ENCODE results near the gene DUS1L.

DUS1L gene

DNA sequence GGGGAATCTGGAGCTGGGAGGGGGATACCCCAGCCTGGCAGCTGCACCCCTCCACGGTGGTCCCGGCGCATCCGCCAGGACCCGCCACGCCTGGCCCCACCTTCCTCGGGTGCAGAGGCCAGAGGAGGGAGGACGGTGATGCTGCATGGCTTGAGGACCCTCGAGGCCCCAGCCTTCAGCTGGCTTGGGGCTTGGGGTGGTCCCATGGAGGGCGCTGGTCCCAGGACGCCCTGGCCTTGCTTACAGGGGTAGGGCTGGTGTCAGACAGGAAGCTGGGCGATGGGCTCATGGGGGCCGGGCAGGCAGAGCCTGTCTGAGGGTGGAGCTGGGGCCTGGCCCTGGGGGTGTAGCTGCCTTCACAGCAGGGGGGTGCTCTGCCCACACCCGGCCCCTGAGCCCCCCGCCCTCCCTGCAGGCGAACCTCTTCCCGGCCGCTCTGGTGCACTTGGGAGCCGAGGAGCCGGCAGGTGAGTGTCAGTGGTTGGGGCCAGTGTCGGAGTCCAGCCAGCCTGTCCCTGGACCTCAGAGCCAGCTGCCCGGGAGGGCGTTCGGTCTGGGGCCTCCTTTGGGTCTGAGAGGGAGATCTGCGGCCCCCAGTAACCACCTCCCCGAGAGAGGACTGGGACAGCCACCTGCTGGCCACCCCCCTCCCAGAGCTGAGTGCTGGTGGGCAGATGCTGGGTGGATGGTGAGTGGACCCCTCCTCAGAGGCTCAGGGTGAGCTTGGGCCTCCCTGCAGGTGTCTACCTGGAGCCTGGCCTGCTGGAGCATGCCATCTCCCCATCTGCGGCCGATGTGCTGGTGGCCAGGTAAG lies 49.3 kb downstream of the DUS1L start:
- Histone ChIP-seq H3K23ac (ENCODE audit: low read length) (no peak overlapping the region), H4K8ac (ENCODE audit: low read depth, low read length) (no peak overlapping the region), H2AK5ac (ENCODE audit: low read length) (no peak overlapping the region), H3K9ac (ENCODE audit: low read length) (no peak overlapping the region), H2BK5ac (ENCODE audit: low read length) (no peak overlapping the region), H2BK120ac (ENCODE audit: low read depth, low read length) (no peak overlapping the region), H3K79me1 (ENCODE audit: low read length) (peaks cover under 1% of the 10 kb centered on the region), H4K5ac (ENCODE audit: low read length) (no peak overlapping the region), H3K79me2 (ENCODE audit: control insufficient read depth, insufficient read depth, low read length) (peaks cover under 1% of the 10 kb centered on the region), H3K36me3 (ENCODE audit: control insufficient read depth, insufficient read depth, low read length) (no peaks in the 10 kb centered on the region), H3K4me3 (ENCODE audit: low read length) (no peak overlapping the region), H3K27me3 (ENCODE audit: insufficient read depth, low read length, poor library complexity) (no peaks in the 10 kb centered on the region), H3K56ac (ENCODE audit: low read length) (no peak overlapping the region), H3K18ac (ENCODE audit: low read length) (no peak overlapping the region), H3K27ac (ENCODE audit: low read depth, low read length) (no peak overlapping the region), H3K4ac (ENCODE audit: low read depth, low read length) (no peak overlapping the region), H3K4me2 (ENCODE audit: low read length) (no peak overlapping the region), H3K4me1 (ENCODE audit: control insufficient read depth, low read depth, low read length) (no peaks in the 10 kb centered on the region), H2BK15ac (replicated peaks; ENCODE audit: low read depth) (no peak overlapping the region)
- DNase-seq = no peak
- no CpG with 5 or more reads among the region's 28 CpGs for WGBS (ENCODE audit: extremely low coverage, insufficient coverage, low lambda C conversion rate)

DNA sequence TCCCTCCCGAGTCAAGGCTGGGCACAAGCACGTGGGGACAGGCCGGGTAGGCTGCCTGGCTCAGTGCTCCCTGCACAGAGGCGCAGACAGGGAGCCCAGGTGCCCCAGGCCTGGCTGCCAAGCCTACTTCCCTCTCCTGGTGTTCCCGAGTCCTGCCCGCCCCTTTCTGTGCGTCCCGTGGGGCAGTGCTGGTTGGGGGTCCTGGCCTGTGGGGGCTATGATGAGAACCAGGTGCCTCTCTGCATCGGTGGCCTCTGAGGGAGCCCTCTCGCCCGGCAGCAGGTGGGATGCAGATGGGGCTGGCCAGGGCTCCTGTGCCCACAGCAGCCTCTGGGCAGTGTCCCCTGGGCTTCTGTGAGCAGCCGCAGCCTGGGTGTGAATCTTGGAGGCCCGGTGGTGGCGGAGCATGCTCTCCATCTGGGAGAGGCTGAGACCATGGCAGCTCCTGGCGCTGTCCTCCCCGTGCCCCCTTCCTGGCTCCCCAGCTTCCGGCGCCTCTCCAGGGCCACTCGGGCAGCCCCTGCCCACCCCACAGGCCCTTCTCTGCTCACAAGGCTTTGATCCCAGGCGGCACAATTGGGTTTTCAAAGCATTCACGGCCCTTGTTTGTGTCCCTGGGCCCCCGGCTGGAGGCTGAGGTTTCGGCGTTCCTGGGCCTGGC lies 50.2 kb downstream of the DUS1L start:
- Histone ChIP-seq H4K5ac (ENCODE audit: low read length) (no peak overlapping the region), H3K27ac (ENCODE audit: low read depth, low read length) (no peak overlapping the region), H3K4me1 (ENCODE audit: control insufficient read depth, low read depth, low read length) (no peaks in the 10 kb centered on the region), H3K36me3 (ENCODE audit: control insufficient read depth, insufficient read depth, low read length) (no peaks in the 10 kb centered on the region), H2BK5ac (ENCODE audit: low read length) (no peak overlapping the region), H3K56ac (ENCODE audit: low read length) (no peak overlapping the region), H3K4ac (ENCODE audit: low read depth, low read length) (no peak overlapping the region), H3K4me3 (ENCODE audit: low read length) (no peak overlapping the region), H3K27me3 (ENCODE audit: insufficient read depth, low read length, poor library complexity) (no peaks in the 10 kb centered on the region), H3K9ac (ENCODE audit: low read length) (no peak overlapping the region), H3K4me2 (ENCODE audit: low read length) (no peak overlapping the region), H2AK5ac (ENCODE audit: low read length) (no peak overlapping the region), H3K23ac (ENCODE audit: low read length) (no peak overlapping the region), H3K79me1 (ENCODE audit: low read length) (no peaks in the 10 kb centered on the region), H4K8ac (ENCODE audit: low read depth, low read length) (no peak overlapping the region), H2BK120ac (ENCODE audit: low read depth, low read length) (no peak overlapping the region), H2BK15ac (replicated peaks; ENCODE audit: low read depth) (no peak overlapping the region), H3K79me2 (ENCODE audit: control insufficient read depth, insufficient read depth, low read length) (no peaks in the 10 kb centered on the region), H3K18ac (ENCODE audit: low read length) (no peak overlapping the region)
- no peak for DNase-seq
- WGBS (ENCODE audit: extremely low coverage, insufficient coverage, low lambda C conversion rate) = no CpG with 5 or more reads among the region's 24 CpGs

- Histone ChIP-seq H4K8ac (ENCODE audit: low read depth, low read length) (no peak overlapping the region), H3K18ac (ENCODE audit: low read length) (no peak overlapping the region), H3K27me3 (ENCODE audit: insufficient read depth, low read length, poor library complexity) (no peaks in the 10 kb centered on the region), H3K79me2 (ENCODE audit: control insufficient read depth, insufficient read depth, low read length) (no peaks in the 10 kb centered on the region), H3K4me2 (ENCODE audit: low read length) (no peak overlapping the region), H2BK15ac (replicated peaks; ENCODE audit: low read depth) (no peak overlapping the region), H2AK5ac (ENCODE audit: low read length) (no peak overlapping the region), H3K9ac (ENCODE audit: low read length) (no peak overlapping the region), H3K4ac (ENCODE audit: low read depth, low read length) (no peak overlapping the region), H3K4me3 (ENCODE audit: low read length) (no peak overlapping the region), H3K36me3 (ENCODE audit: control insufficient read depth, insufficient read depth, low read length) (no peaks in the 10 kb centered on the region), H2BK120ac (ENCODE audit: low read depth, low read length) (no peak overlapping the region), H3K23ac (ENCODE audit: low read length) (no peak overlapping the region), H2BK5ac (ENCODE audit: low read length) (no peak overlapping the region), H3K56ac (ENCODE audit: low read length) (no peak overlapping the region), H3K79me1 (ENCODE audit: low read length) (no peaks in the 10 kb centered on the region), H3K4me1 (ENCODE audit: control insufficient read depth, low read depth, low read length) (no peaks in the 10 kb centered on the region), H4K5ac (ENCODE audit: low read length) (no peak overlapping the region), H3K27ac (ENCODE audit: low read depth, low read length) (no peak overlapping the region)
- WGBS (ENCODE audit: extremely low coverage, insufficient coverage, low lambda C conversion rate) = no CpG with 5 or more reads among the region's 13 CpGs
- DNase-seq = no peak
Measured at GRCh38 chr17:82014971-82015310, 50.7 kb downstream of the DUS1L start.

DNA sequence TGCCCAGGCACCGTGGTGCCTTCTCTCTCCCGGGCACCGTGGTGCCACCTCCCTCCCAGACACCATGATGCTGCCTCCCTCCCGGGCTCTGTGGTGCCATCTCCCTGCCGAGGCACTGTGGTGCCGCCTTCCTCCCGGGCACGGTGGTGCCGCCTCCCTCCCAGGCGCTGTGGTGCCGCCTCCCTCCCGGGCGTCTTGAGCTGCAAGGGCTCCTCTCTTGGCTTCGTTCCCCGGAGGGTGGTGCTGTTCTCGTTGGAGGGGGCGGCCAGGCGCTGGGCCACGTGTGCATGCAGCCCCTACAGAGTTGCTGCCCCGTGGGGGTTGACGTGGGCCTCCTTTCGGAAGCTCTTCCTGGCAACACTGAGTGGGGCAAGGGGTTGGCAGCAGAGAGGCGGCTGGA lies 51.2 kb downstream of the DUS1L start:
- no peaks in the 10 kb centered on the region for H3K79me1 ChIP-seq (ENCODE audit: low read length)
- no peak overlapping the region for H3K9ac ChIP-seq (ENCODE audit: low read length)
- H4K8ac ChIP-seq (ENCODE audit: low read depth, low read length) = no peak overlapping the region
- H3K4me3 ChIP-seq (ENCODE audit: low read length) = no peak overlapping the region
- no peak overlapping the region for H3K23ac ChIP-seq (ENCODE audit: low read length)
- H3K36me3 ChIP-seq (ENCODE audit: control insufficient read depth, insufficient read depth, low read length) = no peaks in the 10 kb centered on the region
- no peak overlapping the region for H3K18ac ChIP-seq (ENCODE audit: low read length)
- H3K79me2 ChIP-seq (ENCODE audit: control insufficient read depth, insufficient read depth, low read length) = no peaks in the 10 kb centered on the region
- H2BK5ac ChIP-seq (ENCODE audit: low read length) = no peak overlapping the region
- no peak overlapping the region for H3K4me2 ChIP-seq (ENCODE audit: low read length)
- no peak overlapping the region for H3K4ac ChIP-seq (ENCODE audit: low read depth, low read length)
- DNase-seq = no peak
- H2AK5ac ChIP-seq (ENCODE audit: low read length) = no peak overlapping the region
- H2BK15ac ChIP-seq (replicated peaks; ENCODE audit: low read depth) = no peak overlapping the region
- H3K4me1 ChIP-seq (ENCODE audit: control insufficient read depth, low read depth, low read length) = no peaks in the 10 kb centered on the region
- H2BK120ac ChIP-seq (ENCODE audit: low read depth, low read length) = no peak overlapping the region
- no CpG with 5 or more reads among the region's 23 CpGs for WGBS (ENCODE audit: extremely low coverage, insufficient coverage, low lambda C conversion rate)
- H3K27me3 ChIP-seq (ENCODE audit: insufficient read depth, low read length, poor library complexity) = no peaks in the 10 kb centered on the region
- no peak overlapping the region for H3K56ac ChIP-seq (ENCODE audit: low read length)
- H4K5ac ChIP-seq (ENCODE audit: low read length) = no peak overlapping the region
- H3K27ac ChIP-seq (ENCODE audit: low read depth, low read length) = no peak overlapping the region

DNA sequence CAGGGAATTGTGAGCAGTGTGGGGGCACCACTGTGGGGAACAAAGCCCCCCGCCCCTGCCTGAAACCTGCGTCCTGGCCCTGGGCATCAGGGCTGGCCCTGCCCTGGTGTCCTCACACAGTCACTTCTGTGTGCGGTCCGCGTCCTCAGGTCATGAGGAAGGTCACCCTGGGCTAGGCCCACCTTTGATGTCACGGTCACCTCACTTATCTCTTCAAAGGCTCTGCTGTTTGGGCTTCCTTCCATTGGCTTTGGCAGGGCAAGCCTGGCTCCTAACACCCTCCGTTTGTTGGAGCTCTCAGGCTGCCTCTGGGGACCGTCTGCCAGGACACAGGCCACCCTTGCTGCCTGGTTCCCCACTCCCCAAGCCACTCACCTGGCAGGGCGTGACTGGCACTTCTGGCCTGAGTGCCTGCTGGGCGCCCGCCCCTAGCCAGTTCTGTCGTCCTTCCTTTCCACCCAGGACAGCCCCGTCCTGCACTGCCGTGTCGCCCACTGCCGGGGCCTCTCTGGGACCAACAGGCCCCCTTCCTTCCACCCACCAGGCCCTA lies 51.8 kb downstream of the DUS1L start:
- no peak overlapping the region for H3K27ac ChIP-seq (ENCODE audit: low read depth, low read length)
- no peak overlapping the region for H4K5ac ChIP-seq (ENCODE audit: low read length)
- no peak overlapping the region for H2BK5ac ChIP-seq (ENCODE audit: low read length)
- H2BK15ac ChIP-seq (replicated peaks; ENCODE audit: low read depth) = no peak overlapping the region
- H3K56ac ChIP-seq (ENCODE audit: low read length) = no peak overlapping the region
- WGBS (ENCODE audit: extremely low coverage, insufficient coverage, low lambda C conversion rate) = no CpG with 5 or more reads among the region's 16 CpGs
- no peaks in the 10 kb centered on the region for H3K36me3 ChIP-seq (ENCODE audit: control insufficient read depth, insufficient read depth, low read length)
- H2BK120ac ChIP-seq (ENCODE audit: low read depth, low read length) = no peak overlapping the region
- no peaks in the 10 kb centered on the region for H3K79me2 ChIP-seq (ENCODE audit: control insufficient read depth, insufficient read depth, low read length)
- DNase-seq = no peak
- H3K23ac ChIP-seq (ENCODE audit: low read length) = no peak overlapping the region
- no peak overlapping the region for H4K8ac ChIP-seq (ENCODE audit: low read depth, low read length)
- no peaks in the 10 kb centered on the region for H3K27me3 ChIP-seq (ENCODE audit: insufficient read depth, low read length, poor library complexity)
- H3K4me2 ChIP-seq (ENCODE audit: low read length) = no peak overlapping the region
- H2AK5ac ChIP-seq (ENCODE audit: low read length) = no peak overlapping the region
- no peak overlapping the region for H3K4me3 ChIP-seq (ENCODE audit: low read length)
- no peaks in the 10 kb centered on the region for H3K79me1 ChIP-seq (ENCODE audit: low read length)
- H3K4ac ChIP-seq (ENCODE audit: low read depth, low read length) = no peak overlapping the region
- H3K18ac ChIP-seq (ENCODE audit: low read length) = no peak overlapping the region
- no peaks in the 10 kb centered on the region for H3K4me1 ChIP-seq (ENCODE audit: control insufficient read depth, low read depth, low read length)
- H3K9ac ChIP-seq (ENCODE audit: low read length) = no peak overlapping the region

Data from mesendoderm (in vitro differentiated cells).